ENCODE measurements around the gene ERC2. TPM values are rescaled to one million over a fixed set of nuclear protein-coding genes. Genes with fewer than 3 reads are reported as not detected.

ERC2 gene
- total RNA-seq, 1 donor from 2014 or later, result 0.81 TPM

DNA sequence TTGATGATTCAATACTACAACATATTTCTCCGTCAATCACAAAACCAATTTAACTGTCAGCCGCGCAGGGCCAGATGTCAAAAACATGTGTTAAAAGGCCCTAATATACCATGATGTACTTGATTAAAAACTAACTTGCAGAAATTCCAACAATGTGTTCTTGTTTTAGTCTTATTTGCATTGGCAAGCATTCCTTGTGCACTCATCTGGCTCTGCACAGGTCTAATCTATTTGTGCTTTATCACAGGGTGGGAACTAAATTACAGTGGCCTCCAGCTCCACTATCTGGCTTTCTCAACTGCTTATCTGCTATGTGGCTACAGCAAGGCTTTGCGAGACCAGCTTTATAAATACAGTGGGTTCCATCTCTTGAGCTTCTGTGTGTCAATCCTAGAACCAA, 455.5 kb downstream of the ERC2 start:
- intact Hi-C loops (cut with DNase I), result no loop called here
- ATAC-seq (ENCODE audit: poor library complexity), result no peak
- DNase-seq, result no peak

- intact Hi-C loops (cut with DNase I), result no loop called here
- no peak for ATAC-seq (ENCODE audit: poor library complexity)
- DNase-seq, result no peak
Observed at GRCh38 chr3:56005196-56005805, 463.0 kb downstream of the ERC2 start.

DNA sequence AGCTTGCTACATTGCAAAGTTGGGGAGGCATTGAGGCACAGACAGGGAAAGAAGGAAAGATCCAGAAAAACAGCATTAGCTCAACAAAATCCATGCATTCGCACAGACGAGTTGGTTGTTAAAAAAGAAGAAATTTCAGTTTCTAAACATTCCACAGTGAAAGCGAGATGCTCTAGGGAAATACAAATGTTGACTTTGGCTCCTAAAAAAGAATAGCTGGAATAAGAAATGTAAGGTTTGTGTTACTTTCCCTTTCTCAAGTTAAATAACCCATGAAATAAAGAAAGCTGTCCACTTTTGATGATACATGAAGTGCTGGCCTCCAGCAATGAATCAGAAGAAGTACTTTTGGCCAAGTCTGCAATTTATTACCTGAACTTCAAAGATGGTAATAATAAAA, 465.1 kb downstream of the ERC2 start:
- no peak for ATAC-seq (ENCODE audit: poor library complexity)
- no peak for DNase-seq
- intact Hi-C loops (cut with DNase I), result no loop called here

DNA sequence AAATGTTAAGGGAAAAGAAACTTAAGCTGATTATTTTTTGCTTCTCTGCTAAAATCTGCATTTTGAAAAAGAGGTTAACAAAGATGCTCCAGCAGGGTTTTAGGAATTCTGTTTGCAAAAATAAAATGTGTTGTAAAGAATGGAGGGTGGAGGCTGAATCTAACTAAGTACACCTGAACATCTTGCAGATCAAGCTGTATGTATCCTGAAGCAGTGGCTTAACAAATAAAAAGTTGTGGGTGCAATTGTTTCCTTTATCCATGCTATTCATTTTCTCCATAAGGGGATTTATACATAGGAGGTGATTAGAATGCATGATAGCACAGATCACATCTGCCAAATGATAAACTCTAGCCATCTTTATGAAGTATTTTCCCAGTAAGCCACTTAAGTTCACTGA, 466.3 kb downstream of the ERC2 start:
- ATAC-seq (ENCODE audit: poor library complexity), result no peak
- no peak for DNase-seq
- intact Hi-C loops (cut with DNase I), result no loop called here

- intact Hi-C loops (cut with DNase I), result no loop called here
- no peak for ATAC-seq (ENCODE audit: poor library complexity)
Observed at GRCh38 chr3:56001537-56001936, 466.7 kb downstream of the ERC2 start.

DNA sequence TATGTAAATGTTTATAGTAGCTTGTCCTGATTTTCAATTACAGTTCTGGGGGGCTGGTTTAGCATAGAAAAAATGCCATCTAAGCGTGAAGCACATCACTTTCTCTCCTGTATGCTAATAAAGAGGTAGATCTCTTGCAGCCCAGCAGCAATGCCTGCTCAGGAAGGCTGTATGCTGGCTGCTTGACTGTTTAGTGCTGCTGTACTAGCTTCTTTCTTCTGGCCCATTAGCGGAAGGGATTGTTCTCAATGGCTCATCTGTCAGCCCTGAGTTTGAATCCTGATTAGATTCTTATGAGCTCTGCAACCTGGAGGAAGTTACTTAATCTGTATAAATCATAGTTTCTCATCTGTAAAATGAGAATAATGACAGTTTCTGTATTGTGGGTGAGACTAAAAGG, 478.9 kb downstream of the ERC2 start:
- DNase-seq (no peak), ATAC-seq (ENCODE audit: poor library complexity) (no peak)
- intact Hi-C loops (cut with DNase I), result no loop called here

More at GRCh38 chr3:56001537-56001936, 466.7 kb downstream of the ERC2 start:
- DNase-seq, result no peak

- DNase-seq, result no peak
- intact Hi-C loops (cut with DNase I), result no loop called here
- ATAC-seq (ENCODE audit: poor library complexity), result peak; percentile 45
Observed at GRCh38 chr3:55988905-55989304, 479.4 kb downstream of the ERC2 start.

- ATAC-seq (ENCODE audit: poor library complexity), result no peak
- intact Hi-C loops (cut with DNase I), result no loop called here
- DNase-seq, result no peak
Observed at GRCh38 chr3:55984626-55985025, 483.6 kb downstream of the ERC2 start.

GRCh38 chr3:55978953-55979352, 489.3 kb downstream of the ERC2 start:
- DNase-seq (no peak), ATAC-seq (ENCODE audit: poor library complexity) (peak; percentile 27)
- intact Hi-C loops (cut with DNase I), result no loop called here

DNA sequence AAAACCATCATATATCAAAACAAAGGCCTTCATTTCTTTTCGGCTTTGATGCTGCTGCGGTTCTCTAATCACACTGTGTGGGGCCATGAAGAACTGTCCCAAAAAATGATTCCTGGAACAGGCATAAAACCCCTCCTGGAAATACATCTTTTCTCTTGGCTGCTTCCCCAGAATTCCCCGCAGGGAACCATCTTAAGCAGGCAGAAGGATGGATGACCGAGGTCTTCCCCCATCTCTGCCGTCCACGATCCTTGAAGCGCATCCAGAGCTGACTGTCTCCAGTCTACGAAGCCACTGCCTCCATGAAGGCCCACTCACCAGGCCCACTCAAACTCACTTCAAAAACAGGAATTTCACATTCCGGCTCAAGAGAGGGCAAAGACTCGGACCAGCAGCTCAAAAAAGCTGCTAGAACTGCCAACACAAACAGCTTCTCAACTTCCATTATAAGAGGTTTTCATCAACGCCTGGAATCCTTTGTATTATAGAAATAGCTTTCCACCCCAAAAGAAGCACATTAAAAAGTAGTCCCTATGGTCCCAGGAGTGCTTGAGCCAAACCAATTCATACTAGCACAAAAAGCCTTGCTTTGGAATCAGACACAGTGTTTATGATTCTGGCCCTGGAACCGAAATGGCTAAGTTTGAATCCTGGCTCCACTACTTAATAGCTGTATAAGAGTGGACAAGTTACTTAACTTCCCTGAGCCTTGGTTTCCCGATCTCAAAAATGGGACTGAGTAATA, 493.7 kb downstream of the ERC2 start:
- ATAC-seq (ENCODE audit: poor library complexity), result no peak
- intact Hi-C loops (cut with DNase I), result no loop called here
- DNase-seq, result no peak

GRCh38 chr3:55969634-55970033, 498.6 kb downstream of the ERC2 start:
- no peak for ATAC-seq (ENCODE audit: poor library complexity)
- intact Hi-C loops (cut with DNase I), result no loop called here
- DNase-seq, result no peak

GRCh38 chr3:55968331-55968730, 499.9 kb downstream of the ERC2 start:
- ATAC-seq (ENCODE audit: poor library complexity), result no peak
- DNase-seq, result no peak
- intact Hi-C loops (cut with DNase I), result no loop called here

DNA sequence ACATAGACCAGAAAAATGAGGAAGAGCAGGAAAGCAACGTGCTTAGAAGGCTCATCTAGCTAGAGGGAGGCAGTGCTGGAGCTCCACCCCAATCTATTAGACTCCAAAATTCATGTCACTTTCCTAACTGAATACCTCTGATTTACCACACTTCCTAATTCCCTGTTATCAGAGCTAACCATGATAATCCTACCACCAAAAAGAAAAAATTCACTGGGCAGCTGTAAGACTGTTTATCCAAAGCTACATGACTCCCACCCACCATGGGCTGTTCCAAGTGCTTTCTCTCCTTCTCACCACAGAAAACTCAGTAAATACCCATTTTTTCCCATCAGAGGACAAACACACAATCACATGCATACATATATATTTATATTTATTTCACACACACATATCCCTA, 501.7 kb downstream of the ERC2 start:
- intact Hi-C loops (cut with DNase I), result no loop called here
- DNase-seq (no peak), ATAC-seq (ENCODE audit: poor library complexity) (no peak)

DNA sequence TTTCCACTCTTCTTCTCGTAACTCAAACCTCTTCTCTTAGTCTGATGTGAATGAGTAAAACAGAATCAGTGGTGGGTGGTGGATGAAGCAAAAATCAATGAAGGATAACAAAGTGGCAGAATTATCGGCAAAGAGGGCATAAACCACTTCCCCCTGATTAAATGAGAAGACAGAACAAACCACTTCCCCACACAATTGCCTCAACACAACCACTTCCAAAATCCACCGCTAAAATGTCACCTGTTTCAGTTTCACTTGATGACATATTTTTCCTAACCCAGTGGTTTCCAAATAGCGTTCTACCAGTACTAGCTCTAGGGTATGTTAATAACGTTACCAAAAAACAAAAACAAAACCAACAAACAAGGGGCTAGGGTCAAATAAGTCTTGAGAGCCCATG, 502.5 kb downstream of the ERC2 start:
- ATAC-seq (ENCODE audit: poor library complexity) (no peak), DNase-seq (no peak)
- intact Hi-C loops (cut with DNase I), result no loop called here

- ATAC-seq (ENCODE audit: poor library complexity), result no peak
- intact Hi-C loops (cut with DNase I), result no loop called here
- DNase-seq, result no peak
Observed at GRCh38 chr3:55964491-55964985, 503.7 kb downstream of the ERC2 start.

GRCh38 chr3:55963601-55964000, 504.7 kb downstream of the ERC2 start:
- intact Hi-C loops (cut with DNase I), result no loop called here
- DNase-seq, result no peak
- no peak for ATAC-seq (ENCODE audit: poor library complexity)

GRCh38 chr3:55959471-55960080, 508.7 kb downstream of the ERC2 start:
- ATAC-seq (ENCODE audit: poor library complexity), result no peak
- no peak for DNase-seq
- intact Hi-C loops (cut with DNase I), result no loop called here

DNA sequence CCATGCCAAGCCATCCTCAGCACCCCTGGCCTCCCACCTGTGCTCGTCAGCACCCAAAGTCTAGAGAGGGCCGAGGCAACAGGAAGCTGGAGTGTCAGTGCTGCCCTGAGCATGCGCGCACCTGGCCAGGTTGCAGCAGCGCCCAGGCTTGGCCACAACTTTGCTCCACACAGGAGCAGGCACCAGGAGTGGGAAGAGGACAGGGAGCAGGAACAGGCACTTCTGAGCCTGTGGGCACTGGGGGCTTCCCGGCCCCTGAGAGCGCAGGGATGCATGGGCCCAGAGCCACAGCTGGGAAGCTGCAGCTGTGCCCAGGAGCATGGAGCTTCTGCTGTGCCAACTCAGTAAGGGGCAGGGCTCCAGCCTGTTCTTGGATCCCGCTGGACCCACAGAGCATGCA, 509.7 kb downstream of the ERC2 start:
- intact Hi-C loops (cut with DNase I), result no loop called here
- no peak for ATAC-seq (ENCODE audit: poor library complexity)
- DNase-seq, result no peak

DNA sequence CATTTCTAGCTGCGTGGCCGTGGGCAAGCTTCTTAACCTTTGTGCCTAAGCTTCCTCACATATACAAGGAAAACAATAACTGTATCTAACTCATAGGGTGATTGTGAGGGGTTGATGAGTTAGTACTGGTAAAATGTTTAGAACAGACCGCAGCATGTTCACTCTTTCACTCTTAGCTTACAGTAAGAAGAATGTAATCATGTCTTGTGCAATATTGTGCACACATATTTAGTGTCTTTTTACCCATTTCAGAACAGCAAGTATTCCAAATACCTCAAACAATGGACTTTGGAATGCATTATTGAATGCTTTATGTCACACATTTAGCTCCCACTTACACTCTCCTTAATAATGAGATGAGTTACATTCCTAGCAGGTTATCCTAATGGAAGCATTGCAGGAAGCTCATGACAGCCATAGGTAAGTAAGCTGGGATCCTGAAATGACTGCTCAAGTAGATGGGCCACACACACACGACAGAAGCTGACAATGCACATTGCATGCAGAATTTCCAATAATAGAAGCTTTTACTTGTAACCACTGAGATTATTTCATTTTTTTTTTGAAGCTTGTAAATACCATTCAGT, 512.3 kb downstream of the ERC2 start:
- ATAC-seq (ENCODE audit: poor library complexity), result no peak
- intact Hi-C loops (cut with DNase I), result no loop called here
- no peak for DNase-seq

GRCh38 chr3:55951388-55951787, 516.9 kb downstream of the ERC2 start:
- no peak for ATAC-seq (ENCODE audit: poor library complexity)
- DNase-seq, result no peak
- intact Hi-C loops (cut with DNase I), result no loop called here

Data from Right ventricle myocardium superior (tissue), 1 donor.